Body of pancreas (tissue), 4 donors: ENCODE results near the gene ACACB.

Source experiments
- CTCF ChIP-seq, 7 experiments: fragments of 450-650 bp in 4 of 7; fragments of 200-600 bp in 3 of 7; sonication (generic) in 3 of 7; IDR thresholded peaks; one replicate each; pipeline ENCODE4 v1.5.1; 2016 to 2019; ENCODE audit warnings: antibody characterized with exemption in 7 of 7
- POLR2A ChIP-seq, 3 donors: fragments of 450-650 bp; IDR thresholded peaks; one replicate each; pipeline ENCODE4 v1.6.1; 2016; ENCODE audit warnings: antibody characterized with exemption in 3 of 3, mild to moderate bottlenecking in 2 of 3

- no peak for TF ChIP-seq CTCF (IDR thresholded peaks at IDR 0.05)
- TF ChIP-seq POLR2A (IDR thresholded peaks at IDR 0.05), result no peak
Observed at GRCh38 chr12:109240365-109240764, 124.0 kb downstream of the ACACB start.
